HepG2 (cell line): ENCODE measurements around the gene ZBTB7A.

ENCODE experiments used
- CBFB ChIP-seq: sonication (generic); formaldehyde crosslinking; IDR thresholded peaks from 2 replicates; pipeline ENCODE4 v1.4.0; 2020; ENCODE audit warnings: missing genetic modification reagents
- CEBPB ChIP-seq: IDR thresholded peaks from 2 replicates; pipeline ENCODE4 v1.6.1; 2011; ENCODE audit warnings: low read depth, low read length, improper control_type of control experiment, borderline replicate concordance
- HMG20A ChIP-seq: IDR thresholded peaks from 2 replicates; pipeline ENCODE4 v1.6.1; 2016; ENCODE audit warnings: borderline replicate concordance
- LBX2 ChIP-seq: sonication (generic); formaldehyde crosslinking; IDR thresholded peaks from 2 replicates; pipeline ENCODE4 v1.5.0; 2020; ENCODE audit warnings: missing genetic modification reagents, mild to moderate bottlenecking, borderline replicate concordance
- MAZ ChIP-seq, 2 experiments: sonication (generic) in 1 of 2; formaldehyde crosslinking in 1 of 2; IDR thresholded peaks; 2 replicates each; pipeline versions ENCODE4 v1.5.0 to v1.6.1; 2012 to 2020; ENCODE audit warnings: low read depth in 2 of 2, mild to moderate bottlenecking in 2 of 2, borderline replicate concordance in 1 of 2, improper control_type of control experiment in 1 of 2, low read length in 1 of 2, missing genetic modification reagents in 1 of 2, moderate library complexity in 1 of 2
- RBM22 ChIP-seq: fragments of 200-400 bp; formaldehyde crosslinking; optimal IDR thresholded peaks from 2 replicates; pipeline ENCODE3; 2017; ENCODE audit warnings: mild to moderate bottlenecking, low read length, moderate library complexity
- SYNCRIP ChIP-seq: fragments of 200-400 bp; formaldehyde crosslinking; IDR thresholded peaks from 2 replicates; pipeline ENCODE4 v1.6.1; 2018; ENCODE audit warnings: mild to moderate bottlenecking, low read depth, low read length; ENCODE audit not compliant: insufficient read depth
- YEATS2 ChIP-seq: sonication (generic); formaldehyde crosslinking; IDR thresholded peaks from 2 replicates; pipeline ENCODE4 v1.4.0; 2020; ENCODE audit warnings: missing genetic modification reagents, borderline replicate concordance
- ZNF138 ChIP-seq: sonication (generic); formaldehyde crosslinking; IDR thresholded peaks from 2 replicates; pipeline ENCODE4 v1.5.0; 2020; ENCODE audit warnings: mild to moderate bottlenecking, low read depth, missing genetic modification reagents
- ZNF207 ChIP-seq: fragments of 450-650 bp; IDR thresholded peaks from 2 replicates; pipeline ENCODE4 v1.6.1; 2016; ENCODE audit warnings: antibody characterized with exemption, borderline replicate concordance
- ZNF512 ChIP-seq: sonication (generic); formaldehyde crosslinking; IDR thresholded peaks from 2 replicates; pipeline ENCODE4 v1.4.0; 2020; ENCODE audit warnings: mild to moderate bottlenecking, missing genetic modification reagents
- ZNF639 ChIP-seq: conservative IDR thresholded peaks from 2 replicates; pipeline ENCODE4 v1.6.1; 2018; ENCODE audit warnings: missing genetic modification reagents

GRCh38 chr19:4068047-4068966 is 1.6 kb upstream of the ZBTB7A start:
- TF ChIP-seq HMG20A (CRISPR knock-in tag) = no peak
- TF ChIP-seq ZNF207 = no peak
- TF ChIP-seq CBFB (CRISPR knock-in tag) = no peak
- TF ChIP-seq RBM22 = no peak
- TF ChIP-seq LBX2 (CRISPR knock-in tag) = no peak
- no peak for TF ChIP-seq SYNCRIP
- no peak for TF ChIP-seq YEATS2 (CRISPR knock-in tag)
- no peak for TF ChIP-seq MAZ (IDR thresholded peaks at IDR 0.05; ENCODE audit: borderline replicate concordance, low read depth, low read length)
- TF ChIP-seq MAZ (CRISPR knock-in tag; IDR thresholded peaks at IDR 0.05; ENCODE audit: low read depth) = no peak
- no peak for TF ChIP-seq CEBPB
- no peak for TF ChIP-seq ZNF512 (CRISPR knock-in tag)
- TF ChIP-seq ZNF138 (CRISPR knock-in tag) = no peak
- no peak for TF ChIP-seq ZNF639 (CRISPR knock-in tag)
